Medulla oblongata (tissue), 1 donor: ENCODE measurements around the gene MT1H.
A peak's percentile ranks its signal among the peaks of the same experiment; 100 is the strongest.
"Not testable (repeated sequence)": the region's sequence is repeated elsewhere in the genome, so short reads cannot be mapped to it uniquely, and the experiment has no call there.

Experiments used
- DNase-seq: peaks from one replicate; pipeline ENCODE4 v3.0.0-alpha.2; 2015; ENCODE audit errors: extremely low spot score

The MT1H gene

GRCh38 chr16:56669005-56669839 is at the start of gene MT1H:
MT1H (plus strand) TSS chr16:56669814; CDS start chr16:56669885, 71 bp downstream.
- DNase-seq, result no peak

DNA sequence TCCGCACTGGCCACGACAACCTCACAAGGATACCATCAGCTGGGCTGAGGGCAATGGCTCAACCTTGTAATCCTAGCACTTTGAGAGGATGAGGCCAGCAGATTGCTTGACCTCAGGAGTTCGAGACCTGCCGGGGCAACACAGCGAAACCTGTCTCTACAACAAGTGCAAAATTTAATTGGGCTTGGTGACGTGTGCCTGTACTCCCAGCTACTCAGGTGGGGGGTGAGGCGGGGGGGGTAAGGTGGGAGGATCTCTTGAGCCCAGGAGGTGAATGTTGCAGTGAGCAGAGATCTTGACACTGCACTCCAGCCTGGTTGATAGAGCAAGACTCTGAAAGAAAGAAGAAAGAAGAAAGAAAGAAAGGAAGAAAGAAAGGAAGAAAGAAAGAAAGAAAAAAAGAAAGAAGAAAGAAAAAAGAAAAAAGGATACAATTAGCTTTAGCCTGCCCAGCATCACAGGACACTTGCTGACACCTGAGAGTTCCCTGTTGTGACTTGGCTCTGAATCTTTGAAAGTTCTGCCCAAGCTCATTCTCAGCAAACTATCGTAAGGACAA is 49.2 kb upstream of the MT1H start:
- DNase-seq, result no peak

- DNase-seq, result not testable (repeated sequence)
These were observed 47.8 kb upstream of the MT1H start for GRCh38 chr16:56621665-56622445.

DNA sequence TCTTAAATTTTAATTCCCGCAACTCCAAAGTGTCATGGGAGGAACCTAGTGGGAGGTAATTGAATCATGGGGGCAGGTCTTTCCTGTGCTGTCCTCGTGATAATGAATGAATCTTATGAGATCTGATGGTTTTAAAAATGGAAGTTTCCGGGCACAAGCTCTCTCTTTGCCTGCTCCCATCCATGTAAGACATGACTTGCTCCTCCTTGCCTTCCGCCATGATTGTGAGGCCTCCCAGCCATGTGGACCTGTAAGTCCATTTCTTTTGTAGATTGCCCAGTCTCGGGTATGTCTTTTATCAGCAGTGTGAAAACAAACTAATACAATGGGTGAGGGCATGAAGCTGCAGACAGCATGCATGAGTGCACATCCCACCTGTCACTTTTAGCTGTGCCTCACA is 46.4 kb upstream of the MT1H start:
- not testable (repeated sequence) for DNase-seq

DNA sequence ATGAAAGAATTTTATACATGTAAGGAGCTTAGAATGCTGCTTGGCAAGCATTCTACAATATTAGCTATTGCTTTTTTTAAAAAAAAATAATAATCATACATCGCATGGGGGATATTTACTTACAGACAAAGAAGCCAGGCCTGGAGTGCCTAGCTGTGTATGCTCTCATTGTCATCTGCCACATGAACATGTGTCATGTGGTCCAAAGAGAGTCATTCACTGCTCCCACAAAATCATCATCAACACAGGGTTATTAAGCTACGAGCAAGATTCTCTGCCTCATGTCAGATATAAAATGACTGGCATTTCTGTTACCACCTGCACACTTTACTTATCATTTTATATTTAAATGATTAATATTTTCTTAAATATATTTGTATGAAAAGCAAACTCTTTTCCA is 46.0 kb upstream of the MT1H start:
- no peak for DNase-seq

- DNase-seq, result peak; percentile 68
These were observed 44.3 kb upstream of the MT1H start, which contains the start of gene MT1E for GRCh38 chr16:56625140-56625942. MT1E (plus strand) TSS chr16:56625781; CDS start chr16:56625852, 71 bp downstream.

DNA sequence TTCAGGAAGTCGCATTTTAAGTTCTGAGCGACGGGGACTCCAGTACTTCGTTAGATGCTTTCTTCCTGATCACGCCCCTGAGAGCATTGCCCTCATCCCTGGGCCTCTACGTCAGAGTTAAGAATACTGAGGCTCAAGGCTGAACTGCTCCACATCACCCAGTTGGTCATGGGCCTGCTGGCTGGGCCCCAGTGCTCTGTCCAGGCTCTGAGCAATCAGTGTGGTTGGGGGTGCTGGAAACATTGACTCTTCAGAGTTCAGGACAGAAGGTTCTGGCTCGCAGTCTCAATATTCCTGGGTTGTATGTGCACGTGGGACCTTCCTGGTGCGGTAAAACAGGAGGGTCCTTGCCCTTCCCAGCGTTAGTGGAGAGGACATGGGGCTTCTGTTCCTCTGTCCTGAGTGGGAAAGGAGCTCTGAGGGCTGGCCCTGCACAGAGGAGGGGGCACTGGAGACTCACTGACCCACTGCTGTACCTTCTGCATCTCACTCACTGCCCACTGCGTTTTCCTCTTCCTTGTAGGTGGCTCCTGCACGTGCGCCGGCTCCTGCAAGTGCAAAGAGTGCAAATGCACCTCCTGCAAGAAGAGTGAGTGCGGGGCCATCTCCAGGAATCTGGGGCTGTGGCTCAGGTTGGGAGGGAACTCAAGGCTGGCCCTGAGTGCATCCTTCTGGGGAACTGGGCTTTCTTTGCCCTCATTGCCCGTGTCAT is 43.5 kb upstream of the MT1H start:
- DNase-seq, result peak; percentile 42

DNA sequence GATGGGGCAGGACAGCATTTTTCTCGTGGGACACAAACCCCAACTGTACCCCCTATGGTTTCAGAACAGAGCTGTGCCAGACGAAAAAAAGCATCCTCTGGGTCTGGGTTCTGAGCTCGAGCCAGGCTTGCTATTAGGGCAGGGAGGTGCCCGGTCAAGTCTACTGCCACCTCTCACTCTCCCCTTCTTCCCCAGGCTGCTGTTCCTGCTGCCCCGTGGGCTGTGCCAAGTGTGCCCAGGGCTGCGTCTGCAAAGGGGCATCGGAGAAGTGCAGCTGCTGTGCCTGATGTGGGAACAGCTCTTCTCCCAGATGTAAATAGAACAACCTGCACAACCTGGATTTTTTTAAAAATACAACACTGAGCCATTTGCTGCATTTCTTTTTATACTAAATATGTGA is 42.9 kb upstream of the MT1H start:
- DNase-seq, result no peak

- DNase-seq, result no peak
These were observed 40.9 kb upstream of the MT1H start for GRCh38 chr16:56628486-56629350.

DNA sequence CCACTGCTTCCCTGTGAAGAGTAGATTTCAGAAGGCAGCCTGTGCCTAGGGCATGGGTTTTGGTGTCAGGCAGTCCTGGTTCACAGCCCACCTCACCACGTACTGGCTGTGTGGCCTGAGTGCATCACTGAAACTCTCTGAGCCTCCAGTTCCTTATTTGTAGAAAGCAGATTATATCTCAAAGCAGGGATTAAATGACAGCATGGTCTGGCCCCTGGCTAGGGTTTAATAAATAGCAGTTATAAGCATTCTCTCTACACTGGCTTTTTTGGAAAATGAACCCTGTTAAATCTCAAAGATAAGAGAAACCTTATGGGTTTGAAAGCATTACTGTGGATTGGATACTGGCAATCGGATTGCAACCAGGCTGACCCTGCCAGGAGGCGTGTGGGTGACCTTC is 40.1 kb upstream of the MT1H start:
- no peak for DNase-seq

- DNase-seq, result no peak
These were observed 39.5 kb upstream of the MT1H start for GRCh38 chr16:56630134-56630533.

GRCh38 chr16:56631197-56631596 is 38.4 kb upstream of the MT1H start:
- no peak for DNase-seq

- DNase-seq, result no peak
These were observed 37.8 kb upstream of the MT1H start for GRCh38 chr16:56631832-56632155.

DNA sequence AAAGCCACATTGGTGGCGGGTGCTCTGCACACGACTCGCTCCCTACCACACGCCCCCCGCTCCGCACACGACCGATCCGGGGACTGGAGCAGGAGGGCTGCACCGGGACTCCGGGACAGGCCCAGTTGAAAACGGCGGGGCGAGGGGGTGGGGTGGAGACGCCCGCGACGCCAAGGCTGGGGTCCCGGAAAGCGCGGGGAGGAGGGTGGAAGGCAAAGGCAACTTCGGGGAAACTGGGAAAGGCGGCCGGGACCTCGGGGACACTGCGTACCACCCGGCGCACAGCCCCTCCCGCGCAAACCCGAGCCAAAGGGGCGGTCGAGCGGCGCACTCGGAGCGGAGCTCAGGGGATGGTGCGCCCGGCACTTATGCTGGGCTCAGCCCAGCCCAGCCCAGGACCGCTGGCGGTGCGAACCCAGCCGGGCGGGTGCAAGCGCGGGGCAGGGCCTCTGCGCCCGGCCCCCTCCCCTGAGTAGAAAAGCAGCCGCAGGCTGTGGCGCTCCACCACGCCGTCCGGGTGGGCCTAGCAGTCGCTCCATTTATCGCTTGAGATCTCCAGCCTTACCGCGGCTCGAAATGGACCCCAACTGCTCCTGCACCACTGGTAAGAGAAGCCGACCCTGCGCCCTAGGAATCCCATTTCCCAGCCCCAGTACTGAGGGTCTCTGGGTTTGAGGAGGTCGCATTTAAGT is 37.3 kb upstream of the MT1H start, which contains the start of gene MT1M:
TSS of gene MT1M (plus strand) at position 504 of the 692 bp plus-strand sequence. CDS start at position 577, 73 bp downstream.
- DNase-seq, result peak; percentile 40

DNA sequence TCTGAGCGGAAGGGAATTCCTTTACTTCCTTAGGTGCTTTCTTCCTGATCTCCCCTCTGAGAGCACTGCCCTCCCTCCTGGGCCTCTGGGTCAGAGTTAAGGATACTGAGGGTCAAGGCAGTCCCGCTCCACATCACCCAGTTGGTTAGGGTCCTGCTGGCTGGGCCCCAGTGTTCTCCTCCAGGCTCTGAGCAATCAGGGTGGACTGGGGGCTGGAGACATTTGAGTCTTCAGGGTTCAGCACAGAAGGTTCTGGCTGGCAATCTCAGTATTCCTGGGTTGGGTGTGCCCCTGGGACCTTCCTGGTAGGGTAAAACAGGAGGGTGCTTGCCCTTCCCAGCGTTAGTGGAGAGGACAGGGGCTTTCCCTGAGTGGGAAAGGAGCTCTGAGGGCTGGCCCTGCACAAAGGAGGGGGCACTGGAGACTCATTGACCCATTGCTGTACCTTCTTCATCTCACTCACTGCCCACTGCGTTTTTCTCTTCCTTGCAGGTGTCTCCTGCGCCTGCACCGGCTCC is 36.7 kb upstream of the MT1H start:
- no peak for DNase-seq

DNA sequence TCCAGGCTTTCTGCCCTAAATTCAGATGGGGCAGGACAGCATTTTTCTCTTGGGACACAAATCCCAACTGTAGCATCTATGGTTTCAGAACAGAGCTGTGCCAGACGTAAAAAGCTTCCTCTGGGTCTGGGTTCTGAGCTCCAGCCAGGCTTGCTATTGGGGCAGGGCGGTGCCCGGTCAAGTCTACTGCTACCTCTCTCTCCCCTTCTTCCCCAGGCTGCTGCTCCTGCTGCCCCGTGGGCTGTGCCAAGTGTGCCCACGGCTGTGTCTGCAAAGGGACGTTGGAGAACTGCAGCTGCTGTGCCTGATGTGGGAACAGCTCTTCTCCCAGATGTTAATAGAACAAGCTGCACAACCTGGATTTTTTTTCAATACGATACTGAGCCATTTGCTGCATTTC is 36.1 kb upstream of the MT1H start:
- DNase-seq, result no peak

DNA sequence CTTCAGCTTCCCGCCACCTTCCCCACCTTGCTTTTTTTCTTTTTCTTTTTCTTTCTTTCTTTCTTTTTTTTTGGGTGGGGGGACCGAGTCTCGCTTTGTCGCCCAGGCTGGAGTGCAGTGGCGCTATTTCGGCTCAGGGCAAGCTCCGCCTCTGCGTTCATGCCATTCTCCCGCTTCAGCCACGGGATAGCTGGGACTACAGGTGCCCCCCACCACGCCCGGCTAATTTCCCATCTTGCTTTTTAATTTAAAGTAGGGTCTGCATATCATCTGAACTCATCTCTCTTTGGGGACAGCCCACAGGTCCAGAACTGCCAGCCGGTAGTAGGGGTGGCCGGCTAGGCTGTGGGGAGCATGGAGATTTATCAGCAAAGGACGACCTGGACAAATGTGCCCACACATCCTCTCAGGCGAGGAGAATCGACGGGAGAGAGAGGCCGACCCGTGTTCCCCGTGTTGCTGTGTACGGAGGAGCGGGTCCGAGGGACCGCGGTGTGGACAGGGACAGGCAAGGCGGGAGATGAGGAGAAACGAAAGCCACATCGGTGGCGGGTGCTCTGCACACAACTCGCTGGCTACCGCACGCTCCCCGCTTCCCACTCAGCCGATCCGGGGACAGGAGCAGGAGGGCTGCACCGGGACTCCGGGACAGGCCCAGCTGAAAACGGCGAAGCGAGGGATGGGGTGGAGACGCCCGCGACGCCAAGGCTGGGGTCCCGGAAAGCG is 34.7 kb upstream of the MT1H start:
- no peak for DNase-seq

- DNase-seq, result no peak
These were observed 34.1 kb upstream of the MT1H start for GRCh38 chr16:56635441-56635967.
